GM13976 (cell line): ENCODE data around the gene TBRG4.

ENCODE experiments used
- DNase-seq: peaks from one replicate; pipeline ENCODE4 v3.0.0; 2012; ENCODE audit warnings: low spot score
- in situ Hi-C: fragments of 300-500 bp; cut with MboI; formaldehyde crosslinking; loops from one replicate; pipeline ENCODE4 v1.12.0; 2022; ENCODE audit warnings: low sequenced_read_pairs, mixed read lengths, inconsistent platforms; ENCODE audit not compliant: unreplicated experiment
- TF ChIP-seq, protein P1 (sequence below): IDR thresholded peaks from 2 replicates; pipeline ENCODE4 v1.5.1; 2012; ENCODE audit warnings: borderline replicate concordance, mild to moderate bottlenecking; ENCODE audit not compliant: insufficient read depth; ENCODE audit errors: extremely low read depth, missing control alignments, control extremely low read depth

The TBRG4 gene

DNA sequence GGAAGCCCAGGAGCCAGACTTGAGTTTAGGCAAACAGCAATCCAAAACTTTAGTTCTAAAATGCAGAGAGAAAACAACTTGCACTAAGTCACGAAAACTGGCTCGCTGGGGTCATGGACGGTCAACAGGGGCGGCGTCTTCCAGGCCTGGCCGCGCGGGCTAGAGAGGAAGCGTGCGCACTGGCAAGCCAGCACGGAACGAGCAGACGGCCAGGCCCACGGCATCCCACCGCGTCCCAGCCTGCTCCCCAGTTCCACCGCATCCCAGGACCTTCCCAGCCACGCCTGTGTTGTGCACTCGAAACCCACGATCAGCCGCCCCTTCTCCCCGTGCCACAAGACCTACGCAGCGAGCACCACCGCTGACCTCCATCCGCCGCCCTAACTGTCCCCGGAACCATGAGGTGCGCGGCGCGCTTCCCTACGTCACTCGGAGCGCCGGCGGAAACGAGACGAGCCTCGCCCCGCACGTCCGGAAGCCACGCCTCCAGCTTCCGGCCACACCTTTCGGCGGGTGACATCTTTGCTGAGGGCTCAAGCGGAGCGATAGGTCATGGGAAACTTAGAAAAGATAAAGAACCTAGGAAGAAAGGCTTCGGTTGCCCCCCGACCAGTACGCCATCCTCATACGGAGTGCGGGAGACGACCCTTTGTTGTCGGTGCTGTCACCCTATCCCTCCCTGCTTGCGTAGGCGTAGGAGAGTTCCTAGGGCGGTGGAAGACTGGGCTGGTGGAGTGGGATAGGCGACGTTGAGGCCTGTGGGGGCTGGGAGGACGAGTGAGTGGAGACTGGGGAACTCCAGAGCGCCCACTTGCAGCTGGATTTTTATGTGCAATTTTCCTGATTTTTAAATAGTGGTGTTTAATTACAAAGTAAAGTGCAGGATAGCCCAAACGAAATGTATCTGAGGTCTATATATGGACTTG, at the start of gene TBRG4:
TBRG4 (minus strand) TSS at position 400 of the 926 bp plus-strand sequence. CDS start 2,460 bp downstream, outside the sequence.
- in situ Hi-C loops = no loop called here
- TF ChIP-seq, protein P1, sequence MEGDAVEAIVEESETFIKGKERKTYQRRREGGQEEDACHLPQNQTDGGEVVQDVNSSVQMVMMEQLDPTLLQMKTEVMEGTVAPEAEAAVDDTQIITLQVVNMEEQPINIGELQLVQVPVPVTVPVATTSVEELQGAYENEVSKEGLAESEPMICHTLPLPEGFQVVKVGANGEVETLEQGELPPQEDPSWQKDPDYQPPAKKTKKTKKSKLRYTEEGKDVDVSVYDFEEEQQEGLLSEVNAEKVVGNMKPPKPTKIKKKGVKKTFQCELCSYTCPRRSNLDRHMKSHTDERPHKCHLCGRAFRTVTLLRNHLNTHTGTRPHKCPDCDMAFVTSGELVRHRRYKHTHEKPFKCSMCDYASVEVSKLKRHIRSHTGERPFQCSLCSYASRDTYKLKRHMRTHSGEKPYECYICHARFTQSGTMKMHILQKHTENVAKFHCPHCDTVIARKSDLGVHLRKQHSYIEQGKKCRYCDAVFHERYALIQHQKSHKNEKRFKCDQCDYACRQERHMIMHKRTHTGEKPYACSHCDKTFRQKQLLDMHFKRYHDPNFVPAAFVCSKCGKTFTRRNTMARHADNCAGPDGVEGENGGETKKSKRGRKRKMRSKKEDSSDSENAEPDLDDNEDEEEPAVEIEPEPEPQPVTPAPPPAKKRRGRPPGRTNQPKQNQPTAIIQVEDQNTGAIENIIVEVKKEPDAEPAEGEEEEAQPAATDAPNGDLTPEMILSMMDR = peak; percentile 8

DNA sequence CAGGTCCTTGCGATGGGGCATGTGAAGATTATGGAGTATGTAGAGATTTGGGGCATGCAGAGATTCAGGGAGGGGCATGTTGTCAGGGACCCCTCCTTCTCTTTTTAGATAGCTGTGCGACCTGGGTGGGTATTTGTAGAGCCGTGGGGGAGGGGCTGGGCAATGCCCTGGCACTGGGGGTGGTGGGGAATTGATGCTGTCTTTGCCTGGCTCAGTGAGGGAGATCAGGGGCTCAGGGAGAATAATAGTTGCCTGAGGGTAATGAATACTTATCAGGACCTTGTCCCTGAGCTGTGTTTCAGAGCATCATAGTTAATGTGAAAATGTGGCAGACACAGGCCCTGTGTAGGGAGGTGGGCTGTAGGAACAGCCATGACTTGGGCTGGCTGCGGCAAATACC, 49.6 kb upstream of the TBRG4 start:
- in situ Hi-C loops = loop anchor here (25.0 kb wide), 1 partner anchor 701 kb away; the partner anchor contains the start of gene CCDC201
- TF ChIP-seq, protein P1 = no peak

More for the DNA sequence above, at the start of gene TBRG4:
- peak; percentile 97 for DNase-seq

DNA sequence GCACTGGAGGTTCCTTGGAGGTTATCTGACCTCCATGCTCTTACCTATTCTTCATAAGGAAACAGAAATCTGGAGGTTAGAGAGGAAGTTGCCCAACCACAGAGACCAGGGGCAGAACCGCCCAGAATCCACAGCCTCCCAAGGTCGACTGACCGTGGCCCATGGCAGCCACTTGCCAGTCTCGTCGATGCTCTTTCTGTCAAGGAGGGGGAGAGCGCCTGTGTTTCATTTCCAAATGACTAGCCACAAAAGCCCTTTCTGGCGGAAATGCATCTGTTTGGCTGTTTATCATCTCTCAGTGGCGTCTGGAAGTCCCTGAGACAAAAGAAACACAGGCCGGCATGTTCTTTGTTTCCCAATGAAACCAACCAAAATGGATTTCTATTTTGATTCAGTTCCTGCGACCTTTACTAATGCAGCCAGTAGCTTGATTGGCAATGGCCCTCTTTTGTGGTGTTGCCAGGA, 49.0 kb upstream of the TBRG4 start:
- TF ChIP-seq, protein P1 = no peak
- in situ Hi-C loops = loop anchor here (25.0 kb wide), 1 partner anchor 702 kb away; the partner anchor contains the start of gene CCDC201
- DNase-seq = no peak

More for the DNA sequence above, 49.6 kb upstream of the TBRG4 start:
- DNase-seq = no peak

DNA sequence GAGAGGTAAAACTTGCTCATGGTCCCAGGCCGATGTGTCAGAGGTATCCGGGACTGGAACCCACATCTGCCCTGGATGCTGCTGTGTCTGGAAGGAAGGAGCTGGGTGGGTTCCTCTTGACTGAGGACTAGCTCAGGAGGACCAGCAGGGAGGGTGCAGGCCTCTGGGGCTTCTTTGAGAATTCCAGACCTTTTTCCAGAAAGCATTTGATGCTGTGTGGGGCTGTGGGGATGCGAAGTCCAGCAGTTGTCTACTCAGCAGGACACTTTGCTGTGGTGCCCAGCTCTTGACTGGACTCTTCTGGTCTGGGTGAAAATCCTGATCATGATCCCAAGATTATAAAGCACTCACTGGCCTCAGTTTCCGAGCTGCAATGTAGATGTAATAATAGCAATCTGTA, 47.8 kb upstream of the TBRG4 start:
- TF ChIP-seq, protein P1 = no peak
- in situ Hi-C loops = loop anchor here (10.0 to 25.0 kb wide), 2 partner anchors 96 to 703 kb away; partner anchors contain the start of gene CCDC201
- no peak for DNase-seq

DNA sequence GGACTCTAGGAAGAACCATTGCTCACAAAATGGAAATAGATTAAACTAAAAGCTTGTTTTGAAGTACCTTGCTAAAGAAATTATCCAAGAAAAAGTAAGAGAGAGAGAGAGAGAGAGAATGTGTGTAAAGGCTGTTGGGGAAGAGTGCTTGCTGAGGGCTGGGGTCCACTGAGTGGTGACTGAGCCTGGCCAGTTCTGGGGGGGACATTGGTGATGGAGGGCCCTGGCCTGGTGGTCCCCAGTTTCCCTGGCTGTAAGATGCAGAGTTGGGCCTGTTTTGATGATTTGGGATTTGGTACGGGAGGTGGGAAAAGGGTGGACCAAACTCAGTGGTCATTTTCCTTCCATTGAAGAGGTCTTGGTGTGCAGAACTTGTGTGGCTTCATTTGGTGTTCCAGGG, 47.0 kb upstream of the TBRG4 start:
- in situ Hi-C loops = loop anchor here (10.0 to 25.0 kb wide), 2 partner anchors 96 to 704 kb away; partner anchors contain the start of gene CCDC201
- DNase-seq = no peak
- TF ChIP-seq, protein P1 = no peak

DNA sequence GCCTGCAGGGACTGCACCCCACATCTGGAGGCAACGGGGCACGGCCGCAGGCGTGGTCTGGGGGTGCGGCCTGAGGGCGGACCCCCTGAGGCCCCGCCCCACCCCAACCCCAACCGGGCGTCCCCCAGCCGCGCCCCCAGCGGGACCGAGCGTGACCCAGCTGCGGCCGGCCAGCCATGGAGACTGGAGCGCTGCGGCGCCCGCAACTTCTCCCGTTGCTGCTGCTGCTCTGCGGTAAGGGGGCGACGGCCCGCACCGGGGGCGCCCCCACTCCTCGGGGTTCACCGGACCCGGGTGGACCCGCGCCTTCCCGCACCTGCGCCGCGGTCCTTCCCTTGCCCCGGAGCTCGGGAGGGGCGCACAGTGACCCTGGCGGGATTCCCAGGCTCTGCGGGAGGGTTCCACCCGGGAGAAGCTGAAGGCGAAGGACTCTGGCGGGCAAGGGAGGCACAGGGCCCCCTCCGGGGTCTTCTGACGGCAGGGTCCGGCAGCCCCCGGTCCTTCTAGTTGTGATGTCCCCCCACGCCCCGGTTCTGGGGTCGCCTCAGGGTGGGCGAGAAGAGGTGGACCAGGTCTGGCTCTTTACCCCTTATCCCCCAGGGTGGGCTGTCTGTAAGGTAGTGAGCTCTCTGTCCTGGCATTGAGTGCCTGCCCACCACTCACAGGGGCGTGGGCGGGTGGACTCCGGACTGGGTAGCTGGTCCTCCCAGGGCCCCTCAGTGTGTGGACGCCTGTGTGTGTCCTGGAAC, 46.3 kb upstream of the TBRG4 start, which contains the start of gene RAMP3:
RAMP3 (plus strand) TSS at position 139 of the 749 bp plus-strand sequence; CDS start at position 177, 38 bp downstream.
- DNase-seq = no peak
- TF ChIP-seq, protein P1 = no peak
- in situ Hi-C loops = loop anchor here (10.0 to 25.0 kb wide), 2 partner anchors 97 to 704 kb away; partner anchors contain the start of gene CCDC201
